Measurements from ENCODE around the gene KRT4. TPM values are rescaled to one million over a fixed set of nuclear protein-coding genes. Genes with fewer than 3 reads are reported as not detected.

Gene KRT4
- polyA plus RNA-seq, 3 donors: not detected

DNA sequence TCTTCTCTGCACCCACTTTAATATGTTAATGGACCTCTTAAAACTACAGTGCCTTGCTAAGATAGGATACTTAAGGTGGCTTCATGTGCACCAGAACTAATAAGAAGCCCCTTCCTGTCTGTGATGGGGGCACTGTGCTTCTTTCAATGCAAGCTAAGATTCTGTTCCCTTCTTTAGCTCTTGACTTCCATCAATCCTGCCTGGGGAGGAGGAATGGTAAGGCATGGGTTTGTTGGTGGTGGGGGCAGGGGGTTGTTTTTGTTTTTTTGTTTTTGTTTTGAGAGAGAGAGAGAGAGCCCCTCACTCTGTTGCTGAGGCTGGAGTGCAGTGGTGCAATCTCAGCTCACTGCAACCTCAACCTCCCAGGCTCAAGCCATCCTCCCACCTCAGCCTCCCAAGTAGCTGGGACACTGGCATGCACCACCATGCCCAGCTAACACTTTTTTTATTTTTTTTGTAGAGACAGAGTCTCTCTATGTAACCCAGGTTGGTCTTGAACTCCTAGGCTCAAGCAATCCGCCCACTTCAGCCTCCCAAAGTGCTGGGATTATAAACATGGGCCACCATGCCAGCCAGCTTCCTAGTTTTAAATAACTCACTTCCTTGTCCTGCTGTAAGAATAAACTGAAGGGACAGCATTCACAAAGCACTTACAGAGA lies 13.5 kb downstream of the KRT4 start:
- no peaks in the 10 kb centered on the region for H4K20me1 ChIP-seq (ENCODE audit: insufficient read depth, low read length)
- no peak for DNase-seq
- H2AFZ ChIP-seq (ENCODE audit: insufficient read depth, low read depth, low read length, poor library complexity, severe bottlenecking): no peak overlapping the region
- no peaks in the 10 kb centered on the region for H3K79me2 ChIP-seq (ENCODE audit: insufficient read depth, low read length)
- Mint-ChIP-seq H3K9me3 (peaks cover 0 to 2% (median 0%) of the 10 kb centered on the region in 7 donors), H3K36me3 (no peaks in the 10 kb centered on the region), H3K4me3 (no peak overlapping the region), H3K27ac (no peak overlapping the region), H3K27me3 (ENCODE audit: low read depth in 3 of 3) (peaks cover 5 to 9% (median 7%) of the 10 kb centered on the region in 3 donors), H3K4me1 (no peaks in the 10 kb centered on the region)
- no peak overlapping the region for H3K4me2 ChIP-seq (replicated peaks; ENCODE audit: extremely low read depth, low read length, poor library complexity, severe bottlenecking)
- intact Hi-C loops (cut with micrococcal nuclease): no loop called here
- no peak overlapping the region for H3K9ac ChIP-seq (ENCODE audit: insufficient read depth, low read length, poor library complexity, severe bottlenecking)
- H3K4me3 ChIP-seq (replicated peaks in 1 of 3; ENCODE audit: low read depth in 2 of 3, low read length in 3 of 3): no peak overlapping the region
- H3K27ac ChIP-seq (ENCODE audit: low read depth in 1 of 2, low read length in 2 of 2): no peak overlapping the region
- WGBS (ENCODE audit: insufficient coverage): 80% methylated on average over 1 of the region's 1 CpG
- no peaks in the 10 kb centered on the region for H3K27me3 ChIP-seq (ENCODE audit: control insufficient read depth in 2 of 2, insufficient read depth in 2 of 2, low read length in 2 of 2)
- H3K4me1 ChIP-seq (ENCODE audit: control insufficient read depth in 1 of 2, insufficient read depth in 2 of 2, low read length in 2 of 2): no peaks in the 10 kb centered on the region
- H3K9me3 ChIP-seq (replicated peaks in 1 of 2; ENCODE audit: control insufficient read depth in 1 of 2, insufficient read depth in 1 of 2, low read length in 2 of 2): no peaks in the 10 kb centered on the region
- TF ChIP-seq, protein P1, sequence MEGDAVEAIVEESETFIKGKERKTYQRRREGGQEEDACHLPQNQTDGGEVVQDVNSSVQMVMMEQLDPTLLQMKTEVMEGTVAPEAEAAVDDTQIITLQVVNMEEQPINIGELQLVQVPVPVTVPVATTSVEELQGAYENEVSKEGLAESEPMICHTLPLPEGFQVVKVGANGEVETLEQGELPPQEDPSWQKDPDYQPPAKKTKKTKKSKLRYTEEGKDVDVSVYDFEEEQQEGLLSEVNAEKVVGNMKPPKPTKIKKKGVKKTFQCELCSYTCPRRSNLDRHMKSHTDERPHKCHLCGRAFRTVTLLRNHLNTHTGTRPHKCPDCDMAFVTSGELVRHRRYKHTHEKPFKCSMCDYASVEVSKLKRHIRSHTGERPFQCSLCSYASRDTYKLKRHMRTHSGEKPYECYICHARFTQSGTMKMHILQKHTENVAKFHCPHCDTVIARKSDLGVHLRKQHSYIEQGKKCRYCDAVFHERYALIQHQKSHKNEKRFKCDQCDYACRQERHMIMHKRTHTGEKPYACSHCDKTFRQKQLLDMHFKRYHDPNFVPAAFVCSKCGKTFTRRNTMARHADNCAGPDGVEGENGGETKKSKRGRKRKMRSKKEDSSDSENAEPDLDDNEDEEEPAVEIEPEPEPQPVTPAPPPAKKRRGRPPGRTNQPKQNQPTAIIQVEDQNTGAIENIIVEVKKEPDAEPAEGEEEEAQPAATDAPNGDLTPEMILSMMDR (IDR thresholded peaks at IDR 0.05): no peak
- H3K36me3 ChIP-seq (replicated peaks in 1 of 2; ENCODE audit: control insufficient read depth in 1 of 2, insufficient read depth in 2 of 2, low read length in 2 of 2): no peaks in the 10 kb centered on the region

DNA sequence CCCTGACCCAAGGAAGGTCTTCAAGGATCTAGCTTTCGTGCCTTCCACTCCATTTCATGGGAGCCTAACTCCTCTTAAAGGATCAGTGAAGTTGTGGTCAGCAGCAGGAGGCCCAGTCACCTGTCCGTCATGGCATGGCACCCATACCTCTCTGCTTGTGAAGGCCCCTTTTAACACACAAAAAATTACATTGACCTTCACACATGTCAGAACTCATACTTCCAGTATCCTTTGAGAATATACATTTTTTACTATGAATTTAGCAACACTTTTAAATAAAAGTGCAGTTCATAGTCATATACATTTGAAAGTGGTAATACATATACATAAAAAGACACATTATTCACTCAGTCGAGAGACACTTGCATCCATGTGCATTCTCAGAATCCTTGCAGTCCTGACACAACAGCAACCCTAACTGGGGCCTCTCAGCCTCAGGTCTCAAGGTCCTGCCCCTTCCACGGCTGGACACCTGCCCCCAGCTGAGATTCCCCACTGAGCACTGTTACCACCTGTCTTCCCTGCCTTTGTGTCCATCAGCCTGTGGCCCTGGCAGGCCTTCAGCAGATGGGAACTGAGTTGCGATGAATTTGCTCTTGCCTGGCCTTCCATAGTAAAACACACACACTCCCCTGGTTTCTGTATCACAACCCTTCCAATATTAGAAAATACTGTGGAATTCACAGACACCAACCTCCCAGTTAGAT lies 14.3 kb downstream of the KRT4 start:
- Mint-ChIP-seq H3K4me3 (no peak overlapping the region), H3K9me3 (peaks cover 0 to 2% (median 0%) of the 10 kb centered on the region in 7 donors), H3K27ac (no peak overlapping the region), H3K27me3 (ENCODE audit: low read depth in 3 of 3) (peaks cover 5 to 9% (median 7%) of the 10 kb centered on the region in 3 donors), H3K36me3 (no peaks in the 10 kb centered on the region), H3K4me1 (no peaks in the 10 kb centered on the region)
- intact Hi-C loops (cut with micrococcal nuclease): no loop called here
- no peak overlapping the region for H3K27ac ChIP-seq (ENCODE audit: low read depth in 1 of 2, low read length in 2 of 2)
- no peak overlapping the region for H3K4me3 ChIP-seq (replicated peaks in 1 of 3; ENCODE audit: low read depth in 2 of 3, low read length in 3 of 3)
- no peak overlapping the region for H2AFZ ChIP-seq (ENCODE audit: insufficient read depth, low read depth, low read length, poor library complexity, severe bottlenecking)
- no peaks in the 10 kb centered on the region for H3K9me3 ChIP-seq (replicated peaks in 1 of 2; ENCODE audit: control insufficient read depth in 1 of 2, insufficient read depth in 1 of 2, low read length in 2 of 2)
- H3K27me3 ChIP-seq (ENCODE audit: control insufficient read depth in 2 of 2, insufficient read depth in 2 of 2, low read length in 2 of 2): no peaks in the 10 kb centered on the region
- TF ChIP-seq, protein P1 (IDR thresholded peaks at IDR 0.05): no peak
- no peak overlapping the region for H3K4me2 ChIP-seq (replicated peaks; ENCODE audit: extremely low read depth, low read length, poor library complexity, severe bottlenecking)
- 78% methylated on average over 4 of the region's 5 CpGs for WGBS (ENCODE audit: insufficient coverage)
- no peak for DNase-seq
- H3K4me1 ChIP-seq (ENCODE audit: control insufficient read depth in 1 of 2, insufficient read depth in 2 of 2, low read length in 2 of 2): no peaks in the 10 kb centered on the region
- H3K79me2 ChIP-seq (ENCODE audit: insufficient read depth, low read length): no peaks in the 10 kb centered on the region
- H4K20me1 ChIP-seq (ENCODE audit: insufficient read depth, low read length): no peaks in the 10 kb centered on the region
- H3K36me3 ChIP-seq (replicated peaks in 1 of 2; ENCODE audit: control insufficient read depth in 1 of 2, insufficient read depth in 2 of 2, low read length in 2 of 2): no peaks in the 10 kb centered on the region
- H3K9ac ChIP-seq (ENCODE audit: insufficient read depth, low read length, poor library complexity, severe bottlenecking): no peak overlapping the region

Measured in CD14-positive monocyte (primary cell).